Measurements from ENCODE around the gene CRADD.
"Not testable (repeated sequence)": the region's sequence is repeated elsewhere in the genome, so short reads cannot be mapped to it uniquely, and the experiment has no call there.

DNA sequence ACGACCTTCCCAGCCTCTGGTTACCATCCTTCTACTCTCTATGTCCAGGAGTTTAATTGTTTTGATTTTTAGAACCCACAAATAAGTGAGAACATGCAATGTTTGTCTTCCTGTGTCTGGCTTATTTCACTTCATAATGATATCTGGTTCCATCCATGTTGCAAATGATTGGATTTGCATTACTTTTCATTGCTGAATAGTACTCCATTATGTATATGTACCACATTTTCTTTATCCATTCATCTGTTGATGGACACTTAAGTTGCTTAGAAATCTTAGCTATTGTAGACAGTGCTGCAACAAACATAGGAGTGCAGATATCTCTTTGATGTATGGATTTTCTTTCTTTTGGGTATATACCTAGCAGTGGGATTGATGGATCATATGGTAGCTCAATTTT, 194.4 kb downstream of the CRADD start:
- not testable (repeated sequence) for TF ChIP-seq EZH2 (IDR thresholded peaks at IDR 0.05); POLR2AphosphoS5 (IDR thresholded peaks at IDR 0.05; ENCODE audit: borderline replicate concordance, low read depth, low read length); FOXP2 (optimal IDR thresholded peaks at IDR 0.05; ENCODE audit: control extremely low read depth, extremely low read length, insufficient read depth)
